Osteoblast (primary cell): ENCODE data around the gene MFSD11. TPM values are rescaled to one million over a fixed set of nuclear protein-coding genes. Genes with fewer than 3 reads are reported as not detected.
"Not testable (repeated sequence)": the region's sequence is repeated elsewhere in the genome, so short reads cannot be mapped to it uniquely, and the experiment has no call there.

Experiments used
- DNase-seq: peaks from one replicate; pipeline ENCODE4 v3.0.0; 2011; ENCODE audit warnings: low spot score, mixed read lengths; ENCODE audit not compliant: insufficient read length; ENCODE audit errors: missing footprints
- H2AFZ ChIP-seq: 2 replicates; pipeline ENCODE4 v1.6.0; 2011; ENCODE audit warnings: mild to moderate bottlenecking, low read length
- H3K27ac ChIP-seq: 2 replicates; pipeline ENCODE4 v1.5.1; 2011; ENCODE audit warnings: mild to moderate bottlenecking, low read depth, low read length, moderate library complexity
- H3K27me3 ChIP-seq: 2 replicates; pipeline ENCODE4 v1.6.0; 2012; ENCODE audit warnings: mild to moderate bottlenecking, control low read depth, inconsistent platforms, low read length, moderate library complexity; ENCODE audit not compliant: insufficient read depth
- H3K36me3 ChIP-seq: 2 replicates; pipeline ENCODE4 v1.5.1; 2011; ENCODE audit warnings: mild to moderate bottlenecking, low read length, control low read depth, moderate library complexity; ENCODE audit not compliant: insufficient read depth
- H3K4me1 ChIP-seq: 2 replicates; pipeline ENCODE4 v1.5.1; 2011; ENCODE audit warnings: mild to moderate bottlenecking, low read length, control low read depth, moderate library complexity; ENCODE audit not compliant: insufficient read depth
- H3K4me2 ChIP-seq: 2 replicates; pipeline ENCODE4 v1.6.0; 2011; ENCODE audit warnings: mild to moderate bottlenecking, low read length; ENCODE audit not compliant: insufficient read depth
- H3K4me3 ChIP-seq: fragments of 200-600 bp; sonication (generic); 3 replicates; pipeline ENCODE4 v1.5.1; 2012; ENCODE audit warnings: mild to moderate bottlenecking, low read length, inconsistent platforms; ENCODE audit not compliant: insufficient read depth
- H3K79me2 ChIP-seq: 2 replicates; pipeline ENCODE4 v1.6.0; 2012; ENCODE audit warnings: mild to moderate bottlenecking, low read length, control low read depth, inconsistent platforms; ENCODE audit not compliant: insufficient read depth
- H3K9me3 ChIP-seq: 2 replicates; pipeline ENCODE4 v1.5.1; 2011; ENCODE audit warnings: low read depth, low read length, control low read depth
- H4K20me1 ChIP-seq: 2 replicates; pipeline ENCODE4 v1.6.0; 2012; ENCODE audit warnings: mild to moderate bottlenecking, low read length, control low read depth; ENCODE audit not compliant: insufficient read depth
- CTCF ChIP-seq: IDR thresholded peaks from 2 replicates; pipeline ENCODE4 v1.5.1; 2011; ENCODE audit warnings: mild to moderate bottlenecking, low read depth, low read length, moderate library complexity; ENCODE audit errors: extremely low read depth
- total RNA-seq: library from RNA; depleted of rRNA; stranded (reverse); fragments of >200 nt; gene quantifications from 2 replicates; pipeline ENCODE4 v1.2.3, GENCODE V29; 2012

The MFSD11 gene
- total RNA-seq, 1 donor = 42.0 TPM

- H3K36me3 ChIP-seq = peaks cover 6% of the 10 kb centered on the region
Measured at GRCh38 chr17:76781056-76781982, 43.4 kb downstream of the MFSD11 start.

DNA sequence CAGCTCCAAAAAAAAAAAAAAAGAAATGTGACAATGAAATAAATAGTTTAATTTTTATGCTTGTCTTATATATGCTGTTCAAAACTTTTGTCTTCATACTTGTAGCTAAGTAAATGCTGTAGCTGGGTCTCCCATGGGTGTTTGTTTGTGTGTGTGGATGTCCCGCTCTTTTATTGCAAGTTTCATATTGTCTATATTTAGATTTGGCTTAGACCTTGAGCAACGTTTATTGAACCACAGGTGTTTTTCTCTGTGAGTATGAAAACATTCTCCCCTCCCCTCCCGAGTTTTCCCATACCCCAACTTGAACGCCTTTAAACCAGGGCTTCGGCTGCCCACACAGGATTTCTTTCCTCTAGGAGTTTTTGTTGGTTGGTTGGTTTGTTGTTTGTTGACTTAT lies 45.2 kb downstream of the MFSD11 start:
- Histone ChIP-seq H4K20me1 (no peaks in the 10 kb centered on the region), H2AFZ (no peak overlapping the region), H3K9me3 (no peaks in the 10 kb centered on the region), H3K79me2 (no peaks in the 10 kb centered on the region), H3K27ac (no peak overlapping the region), H3K27me3 (no peaks in the 10 kb centered on the region), H3K4me2 (no peak overlapping the region), H3K4me3 (no peak overlapping the region), H3K36me3 (no peaks in the 10 kb centered on the region), H3K4me1 (no peaks in the 10 kb centered on the region)
- no peak for DNase-seq
- TF ChIP-seq CTCF = no peak

More at GRCh38 chr17:76781056-76781982, 43.4 kb downstream of the MFSD11 start:
- H3K4me2 ChIP-seq = no peak overlapping the region
- no peaks in the 10 kb centered on the region for H3K9me3 ChIP-seq
- no peaks in the 10 kb centered on the region for H3K27me3 ChIP-seq
- no peaks in the 10 kb centered on the region for H3K4me1 ChIP-seq
- TF ChIP-seq CTCF = no peak
- no peak for DNase-seq
- H3K27ac ChIP-seq = no peak overlapping the region
- no peak overlapping the region for H2AFZ ChIP-seq
- no peak overlapping the region for H3K4me3 ChIP-seq
- no peaks in the 10 kb centered on the region for H4K20me1 ChIP-seq
- H3K79me2 ChIP-seq = no peaks in the 10 kb centered on the region

- no peak overlapping the region for H3K27ac ChIP-seq
- H3K4me1 ChIP-seq = no peaks in the 10 kb centered on the region
- no peak for DNase-seq
- H4K20me1 ChIP-seq = no peaks in the 10 kb centered on the region
- H3K36me3 ChIP-seq = no peaks in the 10 kb centered on the region
- H3K4me3 ChIP-seq = no peak overlapping the region
- no peak for TF ChIP-seq CTCF
- no peaks in the 10 kb centered on the region for H3K79me2 ChIP-seq
- H3K9me3 ChIP-seq = no peaks in the 10 kb centered on the region
- H3K27me3 ChIP-seq = no peaks in the 10 kb centered on the region
- no peak overlapping the region for H3K4me2 ChIP-seq
- no peak overlapping the region for H2AFZ ChIP-seq
Measured at GRCh38 chr17:76784926-76785325, 47.0 kb downstream of the MFSD11 start.

DNA sequence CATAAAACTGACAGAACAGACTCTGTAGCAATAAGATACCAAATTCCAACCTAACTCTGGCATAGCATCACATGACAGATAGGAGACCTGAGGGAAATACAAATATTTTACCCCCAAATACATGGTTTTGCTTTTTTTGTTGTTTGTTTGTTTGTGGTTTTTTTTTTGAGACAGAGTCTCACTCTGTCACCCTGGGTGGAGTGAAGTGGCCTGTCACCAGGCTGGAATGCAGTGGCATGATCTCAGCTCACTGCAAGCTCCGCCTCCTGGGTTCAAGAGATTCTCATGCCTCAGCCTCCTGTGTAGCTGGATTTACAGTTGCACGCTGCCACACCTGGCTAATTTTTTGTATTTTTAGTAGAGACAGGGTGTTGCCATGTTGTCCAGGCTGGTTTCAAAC lies 49.9 kb downstream of the MFSD11 start:
- H3K27me3 ChIP-seq, H3K9me3 ChIP-seq, H3K79me2 ChIP-seq, DNase-seq, H3K36me3 ChIP-seq, H4K20me1 ChIP-seq, H3K27ac ChIP-seq, H2AFZ ChIP-seq, H3K4me2 ChIP-seq, H3K4me3 ChIP-seq: not testable (repeated sequence)
- peaks cover 10% of the 10 kb centered on the region for H3K4me1 ChIP-seq
